HUDEP-2 (cell line): Measurements from ENCODE around the gene UGT1A8.
A peak's percentile ranks its signal among the peaks of the same experiment; 100 is the strongest.
"Not testable (repeated sequence)": the region's sequence is repeated elsewhere in the genome, so short reads cannot be mapped to it uniquely, and the experiment has no call there.

Experiments used
- DNase-seq, 76 experiments: peaks; one replicate each; lab custom pipeline; 2025; ENCODE audit not compliant: unreplicated experiment in 76 of 76; lab: John Stamatoyannopoulos, UW

The UGT1A8 gene

GRCh38 chr2:233681521-233682099 is 64.2 kb downstream of the UGT1A8 start, which contains the start of gene UGT1A7:
Gene UGT1A7 (plus strand): TSS chr2:233681901. CDS start chr2:233681938, 37 bp downstream.
- DNase-seq: no peak

GRCh38 chr2:233684640-233685039 is 67.2 kb downstream of the UGT1A8 start:
- no peak for DNase-seq

GRCh38 chr2:233686928-233687327 is 69.5 kb downstream of the UGT1A8 start:
- DNase-seq: no peak

GRCh38 chr2:233688341-233688740 is 70.9 kb downstream of the UGT1A8 start:
- no peak for DNase-seq

GRCh38 chr2:233689031-233689430 is 71.6 kb downstream of the UGT1A8 start:
- DNase-seq: no peak

GRCh38 chr2:233689501-233689900 is 72.1 kb downstream of the UGT1A8 start:
- DNase-seq: peak in 5 of 76 experiments; percentile 4 to 20 (median 15)

GRCh38 chr2:233690444-233690843 is 73.0 kb downstream of the UGT1A8 start:
- no peak for DNase-seq

GRCh38 chr2:233691443-233692433 is 74.3 kb downstream of the UGT1A8 start:
- DNase-seq: no peak

- no peak for DNase-seq
Measured at GRCh38 chr2:233692648-233693047, 75.2 kb downstream of the UGT1A8 start, which contains the start of gene UGT1A6. Gene UGT1A6 (plus strand): TSS chr2:233692890. CDS start chr2:233693005, 115 bp downstream.

GRCh38 chr2:233693963-233694362 is 76.5 kb downstream of the UGT1A8 start:
- no peak for DNase-seq

GRCh38 chr2:233698740-233699139 is 81.3 kb downstream of the UGT1A8 start:
- no peak for DNase-seq

GRCh38 chr2:233699424-233700027 is 82.1 kb downstream of the UGT1A8 start:
- no peak for DNase-seq

- DNase-seq: peak in 53 of 76 experiments; percentile 2 to 88 (median 49)
Measured at GRCh38 chr2:233700028-233700635, 82.7 kb downstream of the UGT1A8 start.

- not testable (repeated sequence) for DNase-seq
Measured at GRCh38 chr2:233700842-233701241, 83.4 kb downstream of the UGT1A8 start.

- DNase-seq: no peak
Measured at GRCh38 chr2:233702238-233702637, 84.8 kb downstream of the UGT1A8 start.

- DNase-seq: no peak
Measured at GRCh38 chr2:233705911-233706506, 88.6 kb downstream of the UGT1A8 start.

- DNase-seq: no peak
Measured at GRCh38 chr2:233706720-233707119, 89.3 kb downstream of the UGT1A8 start.

- DNase-seq: no peak
Measured at GRCh38 chr2:233707940-233708644, 90.7 kb downstream of the UGT1A8 start.

- DNase-seq: no peak
Measured at GRCh38 chr2:233708942-233709341, 91.5 kb downstream of the UGT1A8 start.
